Measurements from ENCODE around the gene TIPARP. TPM values are rescaled to one million over a fixed set of nuclear protein-coding genes. Genes with fewer than 3 reads are reported as not detected.

TIPARP gene
- total and polyA plus RNA-seq, 2 donors (not counting 1 experiment from before 2014, with no cell fraction given): 11.2 to 42.5 TPM

GRCh38 chr3:156642750-156643728 lies 31.4 kb upstream of the TIPARP start:
- Histone ChIP-seq H3K27me3 (replicated peaks in 1 of 4; ENCODE audit: control extremely low read depth in 1 of 4, control insufficient read depth in 3 of 4, insufficient read depth in 4 of 4, low read length in 3 of 4) (no peaks in the 10 kb centered on the region), H2AFZ (ENCODE audit: insufficient read depth, low read depth, low read length, poor library complexity, severe bottlenecking) (peak overlapping the region; percentile 63), H3K79me2 (ENCODE audit: control insufficient read depth, insufficient read depth, low read length) (no peaks in the 10 kb centered on the region), H3K4me3 (ENCODE audit: control extremely low read depth in 1 of 5, extremely low read depth in 1 of 5, insufficient read depth in 1 of 5, low read depth in 2 of 5, low read length in 4 of 5) (peak overlapping the region in 3 of 5 experiments; percentile 2 to 31 (median 19)), H4K20me1 (ENCODE audit: control insufficient read depth, insufficient read depth, low read length, poor library complexity, severe bottlenecking) (no peaks in the 10 kb centered on the region), H3K4me2 (replicated peaks; ENCODE audit: low read depth, low read length, poor library complexity, severe bottlenecking) (peak overlapping the region; percentile 70), H3K9ac (ENCODE audit: low read length) (peak overlapping the region; percentile 51), H3K27ac (ENCODE audit: low read length in 2 of 2) (no peak overlapping the region), H3K36me3 (replicated peaks in 1 of 2; ENCODE audit: control extremely low read depth in 1 of 2, control insufficient read depth in 1 of 2, extremely low read depth in 1 of 2, insufficient read depth in 2 of 2, low read length in 1 of 2) (no peaks in the 10 kb centered on the region), H3K9me3 (ENCODE audit: control extremely low read depth in 1 of 3, control insufficient read depth in 2 of 3, insufficient read depth in 1 of 3, low read length in 2 of 3) (peaks cover 0 to 1% (median 0%) of the 10 kb centered on the region in 3 donors), H3K4me1 (ENCODE audit: control insufficient read depth in 2 of 2, insufficient read depth in 2 of 2, low read length in 2 of 2) (peaks cover 16 to 17% of the 10 kb centered on the region in 2 donors)
- DNase-seq (no peak), ATAC-seq (ENCODE audit: low read depth) (no peak)
- Mint-ChIP-seq H3K27me3 (no peaks in the 10 kb centered on the region), H3K4me1 (peaks cover 21% of the 10 kb centered on the region), H3K27ac (peak overlapping the region; percentile 61), H3K4me3 (peak overlapping the region; percentile 82), H3K9me3 (ENCODE audit: insufficient read depth) (no peaks in the 10 kb centered on the region)
- CTCF ChIA-PET: interaction anchor here (1.1 kb wide), 1 partner anchor 9 kb away, joined by 3 read pairs; no protein-coding TSS in a partner anchor
- intact Hi-C loops (cut with micrococcal nuclease): no loop called here
- TF ChIP-seq CTCF (IDR thresholded peaks at IDR 0.05): no peak
- TF ChIP-seq EZH2 (IDR thresholded peaks at IDR 0.05; ENCODE audit: borderline replicate concordance, insufficient read depth, low read depth, low read length, poor library complexity, severe bottlenecking): no peak
- 64% methylated on average over 3 of the region's 8 CpGs for WGBS (ENCODE audit: insufficient coverage)
- POLR2A ChIA-PET: no interaction called here
